ENCODE data around the gene UGT1A10.

UGT1A10 gene

DNA sequence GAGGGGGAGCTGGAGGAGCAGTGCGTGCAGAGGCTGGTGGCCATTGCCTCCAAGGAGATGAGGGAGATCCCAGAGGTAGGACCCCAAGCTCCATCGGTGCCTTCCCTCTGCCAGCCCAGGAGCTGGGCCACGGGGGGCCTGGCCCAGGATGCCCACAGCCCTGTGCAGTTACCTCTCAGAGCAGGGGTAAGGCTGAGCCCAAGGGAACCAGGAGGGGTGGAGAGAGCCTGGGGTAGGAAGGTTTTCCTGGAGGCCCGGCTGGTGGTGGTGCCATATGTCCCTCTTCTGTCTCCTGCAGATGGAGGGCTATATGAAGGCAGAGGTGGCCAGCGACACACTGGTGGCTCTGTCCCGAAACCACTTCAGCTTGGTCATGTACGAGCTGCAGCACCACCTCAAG is 153.3 kb downstream of the UGT1A10 start:
- DNase-seq, result no peak

DNA sequence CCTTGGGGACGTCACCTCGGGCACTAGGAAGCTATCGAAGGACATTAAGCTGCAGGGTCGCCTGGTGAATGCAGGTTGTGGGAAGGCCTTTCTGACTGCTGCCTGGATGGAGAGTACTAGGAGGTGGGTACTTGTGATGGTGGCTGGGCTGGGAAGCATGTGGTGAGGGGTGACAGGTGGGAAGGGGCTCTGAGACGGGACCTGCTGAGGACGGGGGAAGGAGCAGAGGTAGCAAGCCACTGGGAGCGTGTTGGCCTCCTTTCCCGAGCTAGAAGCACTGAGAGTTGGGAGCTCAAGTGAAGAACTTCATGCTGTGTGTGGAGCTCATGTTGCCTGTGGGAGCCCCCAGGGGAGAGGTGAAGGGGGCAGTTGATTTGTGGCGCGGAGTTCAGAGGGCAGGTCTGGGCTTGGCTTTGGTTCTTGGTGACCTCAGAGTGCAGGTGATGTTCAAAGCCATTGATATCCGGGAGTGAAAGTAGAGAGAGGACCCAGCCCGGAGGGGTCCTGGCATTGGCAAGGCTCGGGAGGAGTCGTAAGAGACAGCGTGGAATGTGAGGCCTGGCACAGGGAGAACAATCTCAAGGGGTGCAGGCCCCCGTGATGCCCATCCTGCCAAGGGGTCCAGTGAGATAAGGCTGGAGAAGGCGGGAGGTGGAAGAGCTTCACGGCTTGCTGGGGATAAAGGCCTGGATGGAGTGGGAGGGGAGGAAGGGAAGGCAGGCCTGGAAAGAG is 155.1 kb downstream of the UGT1A10 start:
- no peak for DNase-seq

DNA sequence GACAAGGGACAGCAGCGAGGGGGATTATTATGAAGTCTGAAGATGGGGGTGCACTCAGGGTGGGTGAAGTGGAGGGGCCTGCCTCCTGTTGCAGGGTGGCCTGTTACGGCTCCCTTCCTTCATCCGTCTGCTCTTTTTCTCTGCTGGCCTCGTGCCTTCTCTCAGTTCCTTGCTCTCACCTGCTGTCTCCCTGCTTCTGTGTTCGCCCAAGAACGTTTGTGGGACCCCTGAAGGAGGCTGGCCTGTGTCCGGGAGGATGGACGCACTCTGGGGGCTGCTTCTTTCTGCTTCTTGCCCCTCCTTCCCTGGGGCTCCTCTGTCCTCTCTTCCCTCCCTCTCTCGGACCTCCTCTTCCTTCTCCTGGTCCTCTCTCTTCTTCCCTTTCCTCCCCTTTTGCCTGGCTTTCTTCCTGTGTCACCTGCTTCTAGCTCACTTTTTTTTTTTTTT is 155.7 kb downstream of the UGT1A10 start:
- no peak for DNase-seq

DNA sequence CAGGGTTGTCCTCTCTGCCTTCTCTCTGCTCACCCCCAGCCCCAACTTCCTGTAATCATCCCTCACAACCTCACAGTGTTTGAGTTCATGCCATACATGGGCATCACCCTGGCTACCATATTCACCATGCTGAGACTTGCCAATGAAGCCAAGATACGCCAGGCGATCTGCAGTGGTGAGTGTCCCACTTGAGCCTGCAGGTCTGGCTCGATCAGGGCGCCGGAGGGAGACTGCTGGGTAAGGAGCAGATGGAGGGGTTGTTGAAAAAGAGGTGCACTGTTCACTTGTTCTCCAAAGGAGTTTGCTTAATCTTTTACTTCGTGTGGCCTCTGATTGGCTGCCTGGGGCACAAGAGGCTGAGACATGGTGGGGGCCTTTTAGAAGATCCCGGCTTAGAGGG is 156.5 kb downstream of the UGT1A10 start:
- no peak for DNase-seq

DNA sequence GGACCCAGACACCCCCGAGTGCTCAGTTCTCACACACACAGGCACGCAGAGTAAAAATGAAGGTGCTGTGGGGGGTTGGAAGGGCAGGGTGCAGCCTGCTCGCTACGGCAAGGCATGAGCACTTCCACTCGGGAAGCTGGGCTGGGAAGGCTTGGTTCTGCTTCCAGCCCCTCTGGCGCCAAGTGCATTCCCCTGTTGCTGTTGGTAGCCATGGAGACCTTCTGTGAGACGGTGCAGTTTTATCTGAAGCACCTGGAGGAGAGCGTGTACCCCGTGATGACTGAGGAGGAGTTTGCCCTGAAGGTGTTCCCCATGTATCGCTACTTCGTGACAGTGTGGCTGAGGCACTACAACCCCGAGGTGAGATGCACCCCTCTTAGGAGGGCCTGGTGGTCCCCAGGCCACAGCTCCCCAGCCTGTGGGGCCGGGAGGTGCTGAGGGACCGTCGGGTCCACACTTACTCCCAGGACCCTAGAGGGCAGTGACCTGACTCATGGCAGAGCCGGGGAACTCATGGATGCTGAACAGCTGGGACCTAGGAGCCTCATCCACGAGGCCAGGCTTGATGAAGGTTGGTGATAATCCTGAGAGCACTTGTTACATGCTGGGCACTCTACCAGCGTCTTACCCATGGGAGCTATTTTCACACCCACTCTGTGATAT is 157.3 kb downstream of the UGT1A10 start:
- DNase-seq, result peak; percentile 78

DNA sequence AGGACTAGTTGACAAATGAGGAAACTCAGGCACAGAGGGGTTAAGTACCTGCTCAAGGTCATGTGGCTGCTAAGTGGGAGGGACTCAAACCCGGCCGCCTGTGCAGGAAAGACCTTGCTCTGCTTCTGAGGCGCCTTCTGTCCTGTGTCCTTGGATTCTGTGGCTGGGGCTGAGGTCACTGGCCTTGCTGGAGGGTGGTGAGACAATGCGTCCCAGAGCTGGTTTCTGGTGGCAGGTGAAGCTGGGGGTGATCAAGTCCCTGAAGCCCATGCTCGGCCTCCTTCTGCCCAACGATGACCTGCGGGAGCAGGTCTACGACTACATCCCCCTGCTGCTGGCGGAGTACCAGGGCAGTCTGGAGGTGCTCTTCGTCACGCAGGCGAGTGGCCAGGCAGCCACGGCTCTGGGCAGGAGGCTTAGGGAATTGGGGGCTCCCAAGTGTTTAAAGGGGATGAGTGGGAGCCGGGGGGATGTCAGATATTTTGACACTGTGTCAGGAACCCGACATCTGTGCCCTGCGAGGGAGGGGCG is 157.9 kb downstream of the UGT1A10 start:
- DNase-seq, result no peak

DNA sequence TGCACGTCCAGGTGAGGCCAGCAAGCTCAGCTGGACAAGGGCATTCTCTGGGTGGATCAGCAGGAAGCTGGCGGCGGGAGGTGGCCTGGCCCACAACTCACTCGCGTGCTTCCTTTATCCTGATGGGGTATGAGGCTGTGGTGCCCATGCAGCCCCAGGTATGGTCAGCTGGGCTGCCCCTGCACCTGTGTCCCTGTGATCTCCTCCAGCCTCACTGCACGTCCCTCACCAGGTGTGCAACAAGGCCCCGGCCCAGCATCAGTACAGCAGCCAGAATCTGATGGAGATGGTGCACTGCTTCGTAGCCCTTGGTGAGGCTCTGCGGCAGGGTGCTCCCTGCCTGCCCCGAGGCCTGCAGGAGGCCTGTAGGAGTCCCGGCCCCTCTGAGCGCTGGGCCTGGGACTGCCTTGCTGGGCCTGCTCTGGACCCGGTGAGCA is 159.5 kb downstream of the UGT1A10 start:
- DNase-seq, result no peak

DNA sequence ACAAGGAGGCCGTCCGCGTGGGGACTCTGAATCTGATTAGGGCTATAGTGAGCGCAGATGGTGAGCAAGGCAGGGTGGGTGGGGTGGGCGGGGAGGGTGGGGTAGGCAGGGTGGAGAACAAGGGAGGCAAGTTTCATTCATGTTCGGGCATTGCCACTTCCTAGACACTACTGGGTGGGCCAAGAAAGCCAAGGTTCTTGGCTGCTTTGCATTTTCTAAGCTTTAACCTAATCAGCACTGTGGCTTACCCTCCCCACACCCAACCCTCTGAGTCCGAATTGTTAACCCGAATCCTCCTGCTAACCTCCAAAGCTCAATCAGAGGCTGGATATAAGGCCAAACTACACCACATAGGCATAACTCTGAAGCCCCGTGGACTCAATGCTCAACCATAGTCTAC is 160.0 kb downstream of the UGT1A10 start:
- DNase-seq, result no peak

DNA sequence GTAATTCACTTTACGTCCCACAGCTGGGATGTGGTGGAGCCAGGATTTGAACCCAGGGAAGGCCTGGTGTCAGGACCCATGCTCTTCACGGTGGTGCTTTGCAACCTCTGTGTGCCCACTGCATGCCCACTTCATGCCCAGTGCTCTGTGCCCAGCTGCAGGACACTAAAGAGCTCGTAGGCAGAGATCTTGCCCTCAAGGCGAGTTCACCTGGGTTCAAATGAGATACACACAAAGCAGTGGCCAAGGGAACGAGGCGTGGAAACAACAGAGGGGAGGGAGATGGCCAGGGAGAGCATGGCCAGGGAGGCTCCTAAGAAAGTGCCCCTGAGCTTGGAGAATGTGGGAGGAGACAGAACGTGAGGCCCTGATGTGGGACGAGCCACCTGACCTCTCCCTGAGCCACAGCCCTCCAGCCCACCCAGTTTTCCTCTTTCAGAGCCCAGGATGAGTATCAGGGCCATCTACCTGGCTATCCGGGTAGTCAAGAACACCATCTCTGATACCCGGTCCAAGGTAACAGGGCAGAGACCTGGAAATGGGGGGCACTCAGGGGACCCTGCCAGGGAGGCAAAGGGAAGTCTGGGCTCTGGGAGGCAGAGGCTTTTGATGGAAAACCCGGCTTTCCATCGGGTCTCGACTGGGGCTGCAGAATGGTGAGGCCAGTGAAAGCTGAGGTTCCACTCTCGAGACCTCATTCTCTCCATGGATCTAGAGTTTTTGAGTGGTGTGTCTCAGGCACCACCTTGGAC is 162.3 kb downstream of the UGT1A10 start:
- DNase-seq, result no peak

DNA sequence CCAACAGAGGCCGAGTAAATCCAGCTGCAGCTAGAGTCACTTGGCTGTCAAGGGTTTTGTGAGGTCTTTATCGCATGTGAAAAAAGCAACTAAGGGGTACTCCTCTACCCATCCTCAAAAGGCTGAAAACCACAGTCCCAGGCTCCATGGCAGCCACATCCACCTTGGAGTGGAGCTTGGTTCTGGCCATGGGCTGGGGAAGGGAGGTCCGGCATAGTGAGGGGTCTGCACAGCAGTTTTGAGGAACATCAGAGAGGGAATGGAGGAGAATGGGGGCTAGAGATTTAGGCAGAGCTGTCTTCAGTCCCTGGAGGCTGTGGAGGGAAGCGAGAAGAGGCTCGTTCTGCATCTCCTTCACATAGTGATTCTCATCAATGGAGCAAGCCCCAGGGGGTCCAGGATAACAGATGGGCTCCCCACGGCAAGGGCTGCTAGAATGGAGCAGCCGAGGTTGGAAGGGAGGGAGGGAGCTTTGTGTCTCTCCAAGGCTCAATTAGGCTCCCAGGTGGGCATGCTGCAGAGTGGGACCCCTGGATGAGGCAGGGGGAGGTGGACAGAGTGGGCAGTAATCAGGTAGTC is 162.9 kb downstream of the UGT1A10 start:
- no peak for DNase-seq

DNA sequence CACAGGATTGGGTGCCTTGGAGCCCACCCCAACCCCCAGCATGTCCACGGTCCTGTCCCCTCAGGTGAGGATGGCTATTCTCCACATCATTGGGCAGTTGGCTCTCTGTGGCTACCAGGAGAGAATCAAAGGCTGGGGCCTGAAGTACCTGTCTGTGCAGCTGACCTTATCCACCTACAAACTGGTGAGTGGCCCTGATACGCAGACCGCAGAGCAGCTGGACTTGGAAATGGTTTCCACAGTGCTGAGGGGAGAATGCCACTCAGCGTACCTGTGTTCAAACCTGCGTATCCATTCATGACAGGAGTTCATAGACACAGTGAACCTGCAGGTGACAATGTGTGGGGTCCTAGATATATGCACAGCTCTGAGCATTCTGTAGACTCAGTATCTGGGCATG is 163.5 kb downstream of the UGT1A10 start:
- no peak for DNase-seq

DNA sequence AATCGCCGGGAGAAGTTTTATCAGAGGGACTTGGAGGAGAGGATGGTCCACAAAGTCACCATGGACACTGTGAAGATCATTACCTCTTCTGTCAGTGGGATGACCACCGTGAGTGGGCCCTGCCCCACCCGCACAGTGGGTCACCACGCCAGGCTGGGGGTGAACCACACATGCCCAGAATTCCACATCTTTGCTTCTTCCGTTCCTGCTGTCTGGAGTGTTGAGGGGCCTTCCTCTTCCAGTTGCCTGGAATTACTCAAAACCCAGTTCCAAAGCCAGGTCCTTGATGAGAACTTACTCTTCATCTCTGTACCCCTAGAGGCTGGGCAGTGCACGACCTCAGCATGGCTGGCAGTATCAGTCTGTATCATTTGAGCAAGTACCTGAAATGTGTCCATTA is 164.0 kb downstream of the UGT1A10 start:
- no peak for DNase-seq

DNA sequence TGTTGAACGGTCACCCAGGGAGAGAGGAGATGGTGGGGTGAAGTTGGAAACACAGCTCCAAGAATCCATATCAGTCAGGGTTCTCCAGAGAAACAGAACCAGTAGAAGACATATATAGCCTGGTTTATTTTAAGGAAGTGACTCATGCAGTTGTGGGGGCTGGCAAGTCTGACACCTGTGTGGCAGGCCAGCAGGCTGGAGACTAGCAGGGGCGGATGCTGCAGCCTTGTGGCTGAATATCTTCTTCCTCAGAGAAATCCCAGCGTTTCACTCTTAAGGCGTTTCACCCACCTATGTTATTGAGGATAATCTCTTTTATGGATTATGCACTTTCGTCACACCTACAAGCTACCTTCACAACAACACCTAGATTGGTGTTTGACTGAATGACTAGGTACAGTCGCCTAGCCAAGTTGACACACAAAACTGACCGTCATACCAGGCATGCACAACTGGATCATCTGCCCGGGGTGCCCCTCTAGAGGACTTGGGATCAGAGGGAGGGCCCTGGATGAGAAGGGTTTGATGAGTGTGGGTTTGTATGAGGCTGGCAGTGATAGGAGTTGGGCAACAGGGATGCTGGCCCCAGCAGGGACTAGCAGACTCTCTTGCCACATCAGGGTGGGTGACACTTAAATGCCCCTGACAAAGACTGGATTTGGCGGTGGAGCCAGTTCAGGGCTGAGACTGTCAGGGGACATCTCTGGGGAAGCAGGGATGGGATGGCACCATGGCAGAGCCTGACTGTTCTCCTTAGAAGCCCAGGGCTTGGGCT is 165.3 kb downstream of the UGT1A10 start:
- DNase-seq, result no peak

DNA sequence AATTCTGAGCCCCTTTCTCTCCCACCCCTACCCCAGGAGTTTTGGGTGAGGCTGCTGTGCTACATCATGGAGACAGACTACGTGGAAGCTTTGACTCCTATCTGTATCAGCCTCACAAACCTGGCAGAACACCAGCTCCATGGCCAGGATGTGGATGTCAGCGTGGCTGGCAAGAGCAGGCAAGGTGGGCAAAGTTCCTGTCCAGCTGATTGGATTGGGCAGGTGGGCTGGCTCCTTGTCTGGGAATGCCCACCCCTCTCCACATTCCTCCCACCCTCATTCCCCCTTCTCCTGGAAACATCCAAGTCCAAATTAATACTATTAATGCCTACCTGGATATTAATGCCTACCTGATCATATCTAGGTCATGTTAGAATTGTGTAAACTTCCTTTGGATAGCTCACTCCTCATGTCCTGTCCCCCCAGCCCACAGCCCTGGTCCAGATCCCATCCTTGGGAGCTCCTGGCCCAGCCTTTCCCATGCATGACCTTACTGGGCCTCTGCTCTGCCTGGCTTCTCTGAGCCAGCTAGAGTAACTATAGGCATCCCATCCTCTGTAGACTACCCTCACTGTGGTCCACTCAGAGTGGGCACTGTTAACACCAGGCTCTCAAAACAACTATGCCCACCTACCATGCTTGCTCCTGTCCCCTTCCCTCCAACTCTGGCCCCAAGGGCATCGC is 166.0 kb downstream of the UGT1A10 start:
- no peak for DNase-seq

DNA sequence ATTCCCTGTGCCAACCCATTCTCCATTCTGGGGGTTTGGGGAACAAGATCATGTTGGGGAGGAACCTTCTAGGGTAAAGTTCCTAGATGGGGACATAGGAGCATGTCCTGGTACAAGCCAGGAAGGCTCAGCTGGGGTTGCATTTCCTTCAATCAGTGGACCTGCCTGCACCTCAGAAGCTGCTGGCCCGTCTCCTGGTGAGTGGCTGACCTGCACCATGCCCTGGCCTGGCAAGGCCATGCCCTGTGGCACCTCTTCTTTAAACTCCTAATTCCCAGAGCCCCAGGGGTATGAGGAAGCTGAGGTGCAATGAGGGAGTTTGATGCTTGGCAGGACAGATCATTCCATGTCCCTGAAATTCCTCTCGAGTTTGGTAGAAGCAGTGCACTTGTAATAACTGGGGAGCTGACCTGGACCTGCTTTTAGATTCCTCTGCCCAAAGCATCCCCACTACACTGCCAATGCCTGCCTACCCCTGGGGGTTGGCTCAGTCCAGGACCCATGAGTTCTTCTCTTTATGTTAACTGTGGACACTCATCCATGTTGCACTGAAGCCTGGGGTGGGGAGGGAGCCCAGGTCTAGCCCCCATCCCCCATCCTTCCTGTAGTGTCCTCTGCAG is 167.2 kb downstream of the UGT1A10 start:
- DNase-seq, result no peak

DNA sequence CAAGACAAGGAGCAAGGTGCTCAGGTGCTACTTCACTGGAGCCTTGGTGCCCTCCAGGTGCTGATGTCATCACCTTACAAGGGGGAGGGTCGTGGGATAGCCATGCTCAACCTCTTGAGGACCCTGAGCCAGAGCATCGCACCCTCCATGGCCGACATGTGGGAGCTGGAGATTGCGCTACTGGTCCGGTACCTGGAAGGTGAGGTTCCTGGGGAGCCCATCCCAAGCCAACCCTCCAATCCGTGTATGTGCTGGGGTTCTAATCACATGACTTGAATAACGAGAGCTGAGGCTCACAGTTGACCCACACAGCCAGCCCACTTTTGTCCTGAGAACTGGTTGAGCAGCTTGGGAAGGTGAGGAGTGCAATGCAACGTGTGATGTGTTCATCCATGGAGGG is 167.7 kb downstream of the UGT1A10 start:
- no peak for DNase-seq

DNA sequence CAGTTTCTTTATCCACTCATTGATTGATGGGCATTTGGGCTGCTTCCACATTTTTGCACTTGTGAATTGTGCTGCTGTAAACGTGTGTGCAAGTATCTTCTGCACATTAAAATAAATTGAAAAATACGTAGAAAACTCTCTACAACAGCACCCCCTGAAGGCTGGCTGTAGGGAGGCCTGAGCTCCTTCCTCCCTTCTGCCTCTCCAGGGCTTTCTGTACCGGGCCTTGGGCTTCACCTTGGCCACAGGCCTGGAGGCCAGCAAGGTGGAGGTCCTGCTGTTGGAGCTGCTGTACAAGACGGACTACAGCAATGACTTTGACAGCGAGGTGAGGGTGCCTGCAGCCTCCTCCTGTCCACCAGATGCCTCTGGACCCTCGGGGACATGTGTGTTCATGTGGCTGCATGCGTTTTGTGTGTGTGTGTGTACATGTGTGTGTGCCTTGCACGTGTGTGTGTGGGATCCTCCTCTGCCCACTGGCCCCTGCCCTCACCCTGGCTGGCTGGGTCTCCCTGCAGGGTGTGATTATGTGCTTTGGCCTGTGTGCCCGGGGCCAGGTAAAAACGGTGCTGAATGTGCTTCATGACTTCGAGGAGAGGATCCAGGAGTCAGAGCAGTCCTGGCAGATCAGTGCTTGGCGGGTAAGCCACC is 171.1 kb downstream of the UGT1A10 start:
- no peak for DNase-seq

DNA sequence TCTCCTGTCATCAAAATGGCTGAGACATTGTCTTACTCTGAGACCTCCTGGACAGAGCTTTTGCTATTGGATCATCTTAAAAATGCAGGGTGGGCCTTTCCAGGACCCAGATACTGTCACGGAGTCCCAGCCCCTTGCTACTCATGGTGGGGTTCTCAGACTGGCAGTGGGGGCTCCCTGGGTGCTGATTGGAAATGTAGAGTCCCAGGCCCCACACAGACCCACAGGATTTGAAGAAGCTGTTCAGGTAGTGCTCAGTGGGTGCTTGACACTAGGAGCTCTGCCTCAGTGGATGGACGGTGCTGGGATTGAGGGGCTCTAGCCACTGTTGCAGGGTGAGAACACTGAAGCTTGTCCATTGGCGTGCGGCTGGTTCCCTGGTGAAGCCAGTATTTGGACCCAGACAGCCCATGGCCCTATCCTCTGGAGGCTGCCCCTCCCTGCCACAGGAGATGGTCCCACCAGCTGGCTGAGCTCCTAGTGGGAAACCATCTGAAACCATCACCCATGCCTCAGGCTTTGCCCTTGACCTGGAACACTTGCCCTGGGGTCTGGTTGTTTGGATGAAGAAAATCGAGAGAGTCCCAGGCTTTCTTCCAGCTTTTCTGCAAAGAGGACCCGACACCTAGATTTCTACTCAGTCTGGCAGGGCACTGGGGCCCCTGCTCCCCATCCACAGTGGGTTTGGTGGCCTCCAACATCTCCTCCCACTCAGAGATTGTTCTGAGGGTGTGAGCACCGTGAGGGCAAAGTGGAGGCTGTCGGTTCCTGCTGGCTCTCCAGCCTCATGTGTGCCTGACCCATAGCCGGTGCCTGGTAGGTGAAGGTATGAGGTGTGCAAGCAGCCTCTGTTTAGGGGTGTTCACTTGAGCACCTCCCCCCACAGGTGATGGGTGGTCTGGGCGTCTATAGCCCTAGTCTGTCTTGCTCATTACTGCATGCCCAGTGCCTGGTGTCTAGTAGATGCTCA is 172.0 kb downstream of the UGT1A10 start:
- DNase-seq, result no peak

DNA sequence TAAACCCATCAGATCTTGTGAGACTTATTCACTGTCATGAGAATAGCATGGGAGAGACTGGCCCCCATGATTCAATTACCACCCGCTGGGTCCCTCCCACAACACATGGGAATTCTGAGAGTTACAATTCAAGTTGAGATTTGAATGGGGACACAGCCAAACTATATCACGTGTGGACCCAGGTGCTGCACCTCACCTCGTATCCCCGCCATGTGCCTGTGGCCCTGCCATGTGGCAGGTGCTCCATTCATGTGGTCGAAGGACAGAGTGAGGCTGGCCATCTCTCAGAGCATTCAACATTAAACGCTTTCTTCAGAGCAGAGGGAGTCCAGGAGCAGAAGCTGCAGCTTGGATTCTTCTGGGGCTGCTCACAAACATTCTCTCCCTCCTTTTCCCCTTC is 174.1 kb downstream of the UGT1A10 start:
- DNase-seq, result no peak

DNA sequence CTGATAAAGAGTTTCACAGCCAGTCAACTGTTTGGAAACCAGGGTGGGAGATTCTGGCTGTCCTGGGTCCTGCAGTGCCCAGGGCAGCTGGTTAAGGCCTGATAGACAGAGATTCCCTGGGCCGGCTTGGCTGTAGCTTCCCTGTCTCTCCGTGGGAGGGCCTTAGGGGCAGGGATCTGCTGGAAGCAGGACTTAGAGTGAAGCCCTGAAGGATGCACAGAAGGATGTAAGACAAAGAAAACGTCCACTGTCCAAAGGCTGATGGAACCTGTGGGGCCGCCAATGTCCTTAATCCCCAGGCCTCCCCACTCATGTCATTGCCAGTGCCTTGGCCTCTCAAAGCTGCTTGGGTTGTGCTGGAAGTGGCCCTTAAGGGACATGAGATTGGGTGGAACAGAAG is 174.8 kb downstream of the UGT1A10 start:
- DNase-seq, result no peak
